ENCODE data around the gene TSR3. TPM values are rescaled to one million over a fixed set of nuclear protein-coding genes. Genes with fewer than 3 reads are reported as not detected.

Gene TSR3
- total and polyA plus RNA-seq, 2 of the 13 experiments (the other 11 are each of a cell fraction or from before 2014, with no cell fraction given) = 24.2 to 51.0 TPM

DNA sequence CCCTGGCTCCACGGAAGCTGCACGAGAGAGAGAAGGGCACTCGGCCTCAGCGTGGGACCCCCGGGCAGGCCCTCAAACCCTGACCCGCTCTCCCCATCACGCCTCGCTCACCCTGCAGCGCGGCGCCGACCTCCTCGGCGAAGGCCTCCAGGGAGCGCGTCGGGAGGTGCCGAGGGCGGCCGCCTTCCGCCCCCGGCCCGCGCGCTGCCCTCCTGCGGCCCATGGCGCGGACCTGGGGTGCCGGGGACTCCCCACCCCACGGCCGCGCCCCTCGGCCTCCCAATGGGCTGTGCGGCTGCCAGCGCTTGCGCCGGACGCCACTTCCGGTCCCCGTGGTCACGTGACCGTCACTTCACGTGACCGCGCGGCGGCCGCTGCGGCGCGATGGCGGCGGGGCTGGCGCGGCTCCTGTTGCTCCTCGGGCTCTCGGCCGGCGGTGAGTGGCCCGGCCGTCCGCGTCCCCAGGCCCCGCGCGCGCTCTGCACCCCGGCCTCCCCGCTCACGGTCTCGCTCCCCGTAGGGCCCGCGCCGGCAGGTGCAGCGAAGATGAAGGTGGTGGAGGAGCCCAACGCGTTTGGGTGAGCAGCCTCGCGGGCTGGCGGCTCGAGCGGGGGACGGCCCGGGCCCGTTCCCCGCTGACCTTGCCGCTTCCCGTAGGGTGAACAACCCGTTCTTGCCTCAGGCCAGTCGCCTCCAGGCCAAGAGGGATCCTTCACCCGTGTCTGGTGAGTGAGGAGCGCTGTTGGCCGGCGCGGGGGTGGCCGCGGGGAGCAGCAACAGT, at the start of gene TSR3, which contains the start of gene GNPTG (continued):
- TF ChIP-seq KLF11 (CRISPR knock-in tag; IDR thresholded peaks at IDR 0.05) = no peak
- no peak for TF ChIP-seq ZNF724P (CRISPR knock-in tag; IDR thresholded peaks at IDR 0.05; ENCODE audit: borderline replicate concordance)
- TF ChIP-seq, protein P1, sequence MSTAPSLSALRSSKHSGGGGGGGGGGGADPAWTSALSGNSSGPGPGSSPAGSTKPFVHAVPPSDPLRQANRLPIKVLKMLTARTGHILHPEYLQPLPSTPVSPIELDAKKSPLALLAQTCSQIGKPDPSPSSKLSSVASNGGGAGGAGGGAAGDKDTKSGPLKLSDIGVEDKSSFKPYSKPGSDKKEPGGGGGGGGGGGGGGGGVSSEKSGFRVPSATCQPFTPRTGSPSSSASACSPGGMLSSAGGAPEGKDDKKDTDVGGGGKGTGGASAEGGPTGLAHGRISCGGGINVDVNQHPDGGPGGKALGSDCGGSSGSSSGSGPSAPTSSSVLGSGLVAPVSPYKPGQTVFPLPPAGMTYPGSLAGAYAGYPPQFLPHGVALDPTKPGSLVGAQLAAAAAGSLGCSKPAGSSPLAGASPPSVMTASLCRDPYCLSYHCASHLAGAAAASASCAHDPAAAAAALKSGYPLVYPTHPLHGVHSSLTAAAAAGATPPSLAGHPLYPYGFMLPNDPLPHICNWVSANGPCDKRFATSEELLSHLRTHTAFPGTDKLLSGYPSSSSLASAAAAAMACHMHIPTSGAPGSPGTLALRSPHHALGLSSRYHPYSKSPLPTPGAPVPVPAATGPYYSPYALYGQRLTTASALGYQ (CRISPR knock-in tag; IDR thresholded peaks at IDR 0.05) = peak; percentile 71; the same call in 1 of the 2 replicates
- TF ChIP-seq FOXP1 (IDR thresholded peaks at IDR 0.05) = no peak
- no peak for TF ChIP-seq FOXP1 (CRISPR knock-in tag; IDR thresholded peaks at IDR 0.05)
- no peak; the same call in 1 of the 2 replicates for TF ChIP-seq REL (CRISPR knock-in tag; conservative IDR thresholded peaks at IDR 0.05)
- TF ChIP-seq, protein P2, sequence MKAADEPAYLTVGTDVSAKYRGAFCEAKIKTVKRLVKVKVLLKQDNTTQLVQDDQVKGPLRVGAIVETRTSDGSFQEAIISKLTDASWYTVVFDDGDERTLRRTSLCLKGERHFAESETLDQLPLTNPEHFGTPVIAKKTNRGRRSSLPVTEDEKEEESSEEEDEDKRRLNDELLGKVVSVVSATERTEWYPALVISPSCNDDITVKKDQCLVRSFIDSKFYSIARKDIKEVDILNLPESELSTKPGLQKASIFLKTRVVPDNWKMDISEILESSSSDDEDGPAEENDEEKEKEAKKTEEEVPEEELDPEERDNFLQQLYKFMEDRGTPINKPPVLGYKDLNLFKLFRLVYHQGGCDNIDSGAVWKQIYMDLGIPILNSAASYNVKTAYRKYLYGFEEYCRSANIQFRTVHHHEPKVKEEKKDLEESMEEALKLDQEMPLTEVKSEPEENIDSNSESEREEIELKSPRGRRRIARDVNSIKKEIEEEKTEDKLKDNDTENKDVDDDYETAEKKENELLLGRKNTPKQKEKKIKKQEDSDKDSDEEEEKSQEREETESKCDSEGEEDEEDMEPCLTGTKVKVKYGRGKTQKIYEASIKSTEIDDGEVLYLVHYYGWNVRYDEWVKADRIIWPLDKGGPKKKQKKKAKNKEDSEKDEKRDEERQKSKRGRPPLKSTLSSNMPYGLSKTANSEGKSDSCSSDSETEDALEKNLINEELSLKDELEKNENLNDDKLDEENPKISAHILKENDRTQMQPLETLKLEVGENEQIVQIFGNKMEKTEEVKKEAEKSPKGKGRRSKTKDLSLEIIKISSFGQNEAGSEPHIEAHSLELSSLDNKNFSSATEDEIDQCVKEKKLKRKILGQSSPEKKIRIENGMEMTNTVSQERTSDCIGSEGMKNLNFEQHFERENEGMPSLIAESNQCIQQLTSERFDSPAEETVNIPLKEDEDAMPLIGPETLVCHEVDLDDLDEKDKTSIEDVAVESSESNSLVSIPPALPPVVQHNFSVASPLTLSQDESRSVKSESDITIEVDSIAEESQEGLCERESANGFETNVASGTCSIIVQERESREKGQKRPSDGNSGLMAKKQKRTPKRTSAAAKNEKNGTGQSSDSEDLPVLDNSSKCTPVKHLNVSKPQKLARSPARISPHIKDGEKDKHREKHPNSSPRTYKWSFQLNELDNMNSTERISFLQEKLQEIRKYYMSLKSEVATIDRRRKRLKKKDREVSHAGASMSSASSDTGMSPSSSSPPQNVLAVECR (CRISPR knock-in tag; IDR thresholded peaks at IDR 0.05; ENCODE audit: borderline replicate concordance) = peak; percentile 97
- TF ChIP-seq ZNF614 (CRISPR knock-in tag; IDR thresholded peaks at IDR 0.05; ENCODE audit: borderline replicate concordance) = no peak
- peak; percentile 19; the same call in 1 of the 2 replicates for TF ChIP-seq SRF (IDR thresholded peaks at IDR 0.05; ENCODE audit: low read depth, low read length)
- TF ChIP-seq, protein P3, sequence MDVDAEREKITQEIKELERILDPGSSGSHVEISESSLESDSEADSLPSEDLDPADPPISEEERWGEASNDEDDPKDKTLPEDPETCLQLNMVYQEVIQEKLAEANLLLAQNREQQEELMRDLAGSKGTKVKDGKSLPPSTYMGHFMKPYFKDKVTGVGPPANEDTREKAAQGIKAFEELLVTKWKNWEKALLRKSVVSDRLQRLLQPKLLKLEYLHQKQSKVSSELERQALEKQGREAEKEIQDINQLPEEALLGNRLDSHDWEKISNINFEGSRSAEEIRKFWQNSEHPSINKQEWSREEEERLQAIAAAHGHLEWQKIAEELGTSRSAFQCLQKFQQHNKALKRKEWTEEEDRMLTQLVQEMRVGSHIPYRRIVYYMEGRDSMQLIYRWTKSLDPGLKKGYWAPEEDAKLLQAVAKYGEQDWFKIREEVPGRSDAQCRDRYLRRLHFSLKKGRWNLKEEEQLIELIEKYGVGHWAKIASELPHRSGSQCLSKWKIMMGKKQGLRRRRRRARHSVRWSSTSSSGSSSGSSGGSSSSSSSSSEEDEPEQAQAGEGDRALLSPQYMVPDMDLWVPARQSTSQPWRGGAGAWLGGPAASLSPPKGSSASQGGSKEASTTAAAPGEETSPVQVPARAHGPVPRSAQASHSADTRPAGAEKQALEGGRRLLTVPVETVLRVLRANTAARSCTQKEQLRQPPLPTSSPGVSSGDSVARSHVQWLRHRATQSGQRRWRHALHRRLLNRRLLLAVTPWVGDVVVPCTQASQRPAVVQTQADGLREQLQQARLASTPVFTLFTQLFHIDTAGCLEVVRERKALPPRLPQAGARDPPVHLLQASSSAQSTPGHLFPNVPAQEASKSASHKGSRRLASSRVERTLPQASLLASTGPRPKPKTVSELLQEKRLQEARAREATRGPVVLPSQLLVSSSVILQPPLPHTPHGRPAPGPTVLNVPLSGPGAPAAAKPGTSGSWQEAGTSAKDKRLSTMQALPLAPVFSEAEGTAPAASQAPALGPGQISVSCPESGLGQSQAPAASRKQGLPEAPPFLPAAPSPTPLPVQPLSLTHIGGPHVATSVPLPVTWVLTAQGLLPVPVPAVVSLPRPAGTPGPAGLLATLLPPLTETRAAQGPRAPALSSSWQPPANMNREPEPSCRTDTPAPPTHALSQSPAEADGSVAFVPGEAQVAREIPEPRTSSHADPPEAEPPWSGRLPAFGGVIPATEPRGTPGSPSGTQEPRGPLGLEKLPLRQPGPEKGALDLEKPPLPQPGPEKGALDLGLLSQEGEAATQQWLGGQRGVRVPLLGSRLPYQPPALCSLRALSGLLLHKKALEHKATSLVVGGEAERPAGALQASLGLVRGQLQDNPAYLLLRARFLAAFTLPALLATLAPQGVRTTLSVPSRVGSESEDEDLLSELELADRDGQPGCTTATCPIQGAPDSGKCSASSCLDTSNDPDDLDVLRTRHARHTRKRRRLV (CRISPR knock-in tag; IDR thresholded peaks at IDR 0.05) = no peak
- no peak for TF ChIP-seq ZBTB7A (CRISPR knock-in tag; IDR thresholded peaks at IDR 0.05)
- no peak for TF ChIP-seq EEA1 (CRISPR knock-in tag; IDR thresholded peaks at IDR 0.05; ENCODE audit: borderline replicate concordance)
- no peak for TF ChIP-seq SNRNP70 (IDR thresholded peaks at IDR 0.05; ENCODE audit: low read depth, low read length)
- peak; percentile 55; the same call in 1 of the 2 replicates for TF ChIP-seq FOXA3 (CRISPR knock-in tag; IDR thresholded peaks at IDR 0.05)
- TF ChIP-seq MAFG (CRISPR knock-in tag; IDR thresholded peaks at IDR 0.05) = no peak
- no peak for TF ChIP-seq SP2 (CRISPR knock-in tag; IDR thresholded peaks at IDR 0.05)
- TF ChIP-seq POLR2AphosphoS2 (IDR thresholded peaks at IDR 0.05; ENCODE audit: low read depth, low read length) = no peak
